ENCODE data around the gene ARHGAP29. TPM values are rescaled to one million over a fixed set of nuclear protein-coding genes. Genes with fewer than 3 reads are reported as not detected.

The ARHGAP29 gene
- total and polyA plus RNA-seq, 2 of the 8 experiments (the other 6 are each of a cell fraction or from before 2014, with no cell fraction given): 0.57 to 3.2 TPM

- Histone ChIP-seq H3K36me3 (ENCODE audit: control insufficient read depth in 2 of 4, insufficient read depth in 4 of 4, low read length in 3 of 4) (no peaks in the 10 kb centered on the region), H3K79me1 (ENCODE audit: low read depth, low read length) (no peaks in the 10 kb centered on the region), H3K56ac (replicated peaks; ENCODE audit: insufficient read length, low read depth, low read length) (no peak overlapping the region), H3K27me3 (replicated peaks in 1 of 4; ENCODE audit: control insufficient read depth in 3 of 4, extremely low read depth in 1 of 4, insufficient read depth in 3 of 4, low read length in 3 of 4) (no peaks in the 10 kb centered on the region), H2BK12ac (ENCODE audit: low read depth, low read length) (no peak overlapping the region), H4K91ac (replicated peaks; ENCODE audit: insufficient read length, low read length) (no peak overlapping the region), H3K23me2 (ENCODE audit: low read depth, low read length) (no peaks in the 10 kb centered on the region), H2AK5ac (ENCODE audit: low read depth, low read length) (no peak overlapping the region), H4K5ac (ENCODE audit: insufficient read length, low read depth, low read length) (no peak overlapping the region), H2AFZ (ENCODE audit: low read length) (no peak overlapping the region), H3K9me3 (ENCODE audit: insufficient read depth in 2 of 2, low read depth in 1 of 2, low read length in 1 of 2) (no peaks in the 10 kb centered on the region), H3K27ac (ENCODE audit: low read depth, low read length) (no peak overlapping the region), H3K4me1 (replicated peaks in 1 of 4; ENCODE audit: control insufficient read depth in 3 of 4, insufficient read depth in 4 of 4, low read length in 3 of 4) (peaks cover 0 to 4% (median 1%) of the 10 kb centered on the region in 4 experiments; a peak in 2 of 7 replicates), H3K4ac (replicated peaks; ENCODE audit: insufficient read length, low read depth, low read length) (no peak overlapping the region), H3K9ac (replicated peaks in 1 of 4; ENCODE audit: extremely low read depth in 1 of 4, low read depth in 3 of 4, low read length in 3 of 4) (no peak overlapping the region), H3K79me2 (ENCODE audit: control insufficient read depth in 1 of 2, insufficient read depth in 2 of 2, low read length in 2 of 2) (no peaks in the 10 kb centered on the region), H4K20me1 (replicated peaks in 1 of 2; ENCODE audit: control insufficient read depth in 1 of 2, insufficient read depth in 2 of 2, low read length in 2 of 2) (no peaks in the 10 kb centered on the region), H3K14ac (ENCODE audit: insufficient read length) (no peak overlapping the region), H2BK120ac (replicated peaks; ENCODE audit: low read depth, low read length) (no peak overlapping the region), H2BK5ac (ENCODE audit: low read depth, low read length) (no peak overlapping the region), H3K18ac (ENCODE audit: extremely low read depth, low read length) (no peak overlapping the region), H2BK15ac (ENCODE audit: low read length) (no peak overlapping the region), H3K4me3 (ENCODE audit: extremely low read depth in 1 of 4, insufficient read depth in 2 of 4, low read depth in 3 of 4, low read length in 4 of 4) (no peak overlapping the region), H3K4me2 (ENCODE audit: insufficient read depth in 1 of 2, low read depth in 2 of 2, low read length in 2 of 2) (no peak overlapping the region), H2BK20ac (ENCODE audit: low read length) (no peak overlapping the region), H3K23ac (ENCODE audit: insufficient read length) (no peak overlapping the region), H4K8ac (ENCODE audit: extremely low read depth, insufficient read depth, low read length) (no peak overlapping the region)
- WGBS, 2 experiments (ENCODE audit: extremely low coverage in 1 of 2, insufficient coverage in 1 of 2, insufficient read length in 1 of 2, insufficient replicate concordance in 2 of 2, low coverage in 1 of 2, low lambda C conversion rate in 2 of 2, missing lambda C conversion rate in 1 of 2): 87% methylated on average over 2 of the region's 2 CpGs; no CpG with 5 or more reads in 1 of the 2 experiments
- TF ChIP-seq, protein P1, sequence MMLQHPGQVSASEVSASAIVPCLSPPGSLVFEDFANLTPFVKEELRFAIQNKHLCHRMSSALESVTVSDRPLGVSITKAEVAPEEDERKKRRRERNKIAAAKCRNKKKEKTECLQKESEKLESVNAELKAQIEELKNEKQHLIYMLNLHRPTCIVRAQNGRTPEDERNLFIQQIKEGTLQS (IDR thresholded peaks at IDR 0.05; ENCODE audit: insufficient read depth, low read depth, low read length): 0 out of 2 replicates have a peak, but pooled peaks have one; percentile 50
- TF ChIP-seq CBX5 (IDR thresholded peaks at IDR 0.05; ENCODE audit: low read depth, low read length): no peak
- no peak for DNase-seq (ENCODE audit: low read depth in 1 of 2, low spot score in 2 of 2)
- ChIA-PET CTCF (ENCODE audit: partially characterized antibody) (interaction anchor here (0.8 to 1.4 kb wide), 2 partner anchors 9 to 81 kb away, joined by 3 read pairs; no protein-coding TSS in a partner anchor), POLR2A (ENCODE audit: partially characterized antibody) (no interaction called here)
- no peak for FAIRE-seq
Observed at GRCh38 chr1:94143173-94143808, 94.1 kb downstream of the ARHGAP29 start.
